ENCODE data around the gene SLAMF6.
"Not testable (repeated sequence)": the region's sequence is repeated elsewhere in the genome, so short reads cannot be mapped to it uniquely, and the experiment has no call there.

SLAMF6 gene

DNA sequence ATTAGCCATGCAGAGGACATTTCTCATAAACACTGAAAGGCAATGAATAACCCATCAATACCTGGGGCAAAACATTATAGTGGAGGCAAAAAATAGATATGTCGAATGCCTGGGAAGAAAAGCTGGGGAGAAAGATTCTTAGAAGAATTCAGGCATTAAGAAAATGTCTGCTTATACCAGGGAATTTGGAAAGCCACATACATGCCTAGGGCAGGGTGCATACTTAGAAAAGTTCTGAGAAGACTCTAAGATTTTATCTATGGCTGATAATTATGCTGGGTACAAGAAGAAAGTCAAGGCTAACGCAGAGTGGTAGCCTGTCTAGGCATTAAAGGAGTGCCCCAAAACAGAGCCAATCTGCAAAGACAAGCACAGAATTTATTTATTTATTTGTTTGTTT lies 18.4 kb downstream of the SLAMF6 start:
- DNase-seq (ENCODE audit: low spot score) = no peak

DNA sequence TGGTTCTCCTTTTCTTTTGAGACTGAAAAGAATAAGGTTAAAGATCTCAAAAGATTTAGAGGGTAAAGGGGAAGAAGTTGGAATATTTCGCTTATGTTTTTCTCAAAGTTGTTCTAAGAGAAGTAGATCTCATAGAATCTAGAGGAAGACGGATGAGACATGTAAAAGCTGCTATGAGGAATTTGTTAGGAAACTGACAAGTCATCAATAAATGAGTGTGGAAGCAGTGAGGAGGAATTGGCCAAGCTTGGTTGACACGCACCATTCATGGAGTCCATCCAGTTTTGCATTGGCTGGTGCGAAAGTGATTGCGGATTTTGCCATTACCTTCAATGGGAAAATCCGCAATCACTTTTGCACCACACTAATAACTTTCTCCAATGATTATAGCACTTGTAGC lies 20.0 kb downstream of the SLAMF6 start:
- no peak for DNase-seq (ENCODE audit: low spot score)

DNA sequence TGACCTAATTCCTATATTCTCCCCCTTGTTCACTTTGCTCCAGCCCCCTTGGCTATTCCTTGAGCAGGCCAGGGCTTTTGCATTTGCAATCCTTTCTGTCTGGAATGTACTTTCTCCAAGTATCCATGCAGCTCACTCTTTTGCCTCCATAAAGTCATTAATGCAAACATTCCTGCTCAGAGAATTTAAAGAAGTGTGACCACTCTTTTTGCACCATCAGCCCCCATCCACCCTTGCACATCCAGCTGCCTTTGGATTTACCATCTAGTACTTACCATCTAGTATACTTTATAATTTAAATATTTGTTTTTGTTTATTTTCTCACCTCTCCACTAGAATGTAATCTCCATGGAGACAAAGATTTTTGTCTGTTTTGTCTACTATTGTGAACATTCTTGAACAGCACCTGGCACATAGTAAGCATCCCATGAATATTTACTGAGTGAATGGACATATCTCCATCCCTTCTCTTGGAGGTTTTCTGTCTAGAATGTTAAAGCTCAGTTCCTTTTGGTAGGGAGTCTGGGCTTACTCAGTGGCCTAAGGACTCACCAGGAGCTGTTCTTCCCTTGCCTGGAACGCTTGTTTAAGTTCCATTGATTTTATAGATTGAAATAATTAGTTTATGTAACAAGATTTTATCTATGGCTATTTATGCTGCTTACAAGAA lies 22.6 kb downstream of the SLAMF6 start:
- DNase-seq (ENCODE audit: low spot score) = no peak

DNA sequence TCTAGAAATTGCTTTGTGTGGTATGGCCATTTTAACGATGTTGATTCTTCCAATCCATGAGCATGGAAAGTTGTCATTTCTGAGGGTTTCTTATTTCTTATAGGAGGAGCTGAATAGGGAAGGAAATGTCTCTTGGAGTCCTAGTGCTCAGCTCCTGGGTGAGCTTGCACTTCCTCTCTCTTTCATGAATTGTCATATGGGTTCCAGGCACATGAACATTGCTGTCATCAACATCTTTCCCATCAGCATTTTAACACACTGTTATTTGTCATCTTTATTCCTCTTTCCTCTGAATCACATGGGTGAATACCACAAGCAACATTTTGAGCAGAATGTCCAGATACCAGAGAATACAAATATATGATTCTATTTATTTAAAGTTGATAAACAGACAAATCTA lies 23.4 kb downstream of the SLAMF6 start:
- DNase-seq (ENCODE audit: low spot score) = no peak

DNA sequence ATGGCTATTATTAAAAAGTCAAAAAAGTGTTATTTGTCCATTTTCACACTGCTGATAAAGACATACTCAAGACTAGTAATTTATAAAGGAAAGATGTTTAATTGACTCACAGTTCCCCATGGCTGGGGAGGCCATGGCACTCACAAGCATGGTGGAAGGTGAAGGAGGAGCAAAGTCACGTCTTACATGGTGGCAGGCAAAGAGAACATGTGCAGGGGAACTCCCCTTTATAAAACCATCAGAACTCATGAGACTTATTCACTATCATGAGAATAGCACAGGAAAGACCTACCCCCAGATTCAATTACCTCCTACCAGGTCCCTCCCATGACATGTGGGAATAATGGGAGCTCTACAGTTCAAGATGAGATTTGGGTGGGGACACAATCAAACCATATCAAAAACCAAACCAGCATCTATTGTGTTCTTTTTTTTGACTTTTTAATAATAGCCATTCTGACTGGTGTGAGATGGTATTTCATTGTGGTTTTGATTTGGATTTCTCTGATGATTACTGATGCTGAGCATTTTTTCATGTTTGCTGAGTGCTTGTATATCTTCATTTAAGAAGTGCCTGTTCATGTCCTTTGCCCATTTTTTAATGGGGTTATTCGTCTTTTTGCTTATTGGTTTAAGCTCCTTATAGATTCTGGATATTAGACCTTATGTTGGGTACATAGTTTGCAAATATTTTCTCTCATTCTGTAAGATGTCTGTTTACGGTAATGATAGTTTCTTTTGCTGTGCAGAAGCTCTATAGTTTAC lies 24.6 kb downstream of the SLAMF6 start:
- not testable (repeated sequence) for DNase-seq (ENCODE audit: low spot score)

DNA sequence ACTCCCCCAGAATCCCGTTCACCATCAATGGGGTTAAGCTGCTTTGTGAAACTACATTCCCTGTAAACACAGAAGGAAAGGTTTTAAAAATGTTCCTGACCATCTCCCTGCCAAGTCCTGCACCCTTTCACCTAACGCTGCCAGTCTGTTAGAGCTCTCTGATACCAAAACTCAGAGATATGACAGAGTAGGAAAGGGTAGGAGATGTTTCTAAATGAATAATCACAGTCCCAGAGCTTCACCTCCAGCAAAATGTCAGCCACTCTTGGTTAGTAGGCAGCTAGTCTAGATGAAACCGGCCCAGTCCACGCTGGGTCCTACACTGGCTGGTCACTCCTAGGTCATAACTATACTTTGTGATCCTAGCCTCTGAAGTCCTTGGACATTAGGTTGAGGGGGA lies 26.7 kb downstream of the SLAMF6 start:
- DNase-seq (ENCODE audit: low spot score) = no peak

DNA sequence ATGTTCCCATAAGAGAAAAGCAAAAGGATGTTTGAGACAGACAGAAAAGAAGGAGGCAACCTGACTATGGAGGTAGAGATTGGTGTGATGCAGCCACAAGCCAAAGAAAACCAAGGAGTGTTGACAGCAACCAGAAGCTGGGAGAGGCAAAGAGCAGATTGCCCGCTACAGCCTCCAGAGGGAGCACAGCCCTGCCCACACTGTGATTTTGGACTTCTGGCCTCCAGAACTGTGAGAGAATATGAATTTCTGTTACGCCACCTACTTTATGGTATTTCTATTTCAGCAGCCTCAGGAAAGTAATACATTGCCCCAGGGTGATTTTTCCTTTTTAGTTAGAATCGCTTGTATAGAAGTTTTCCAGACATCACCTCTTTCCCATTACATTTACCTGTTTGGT lies 28.4 kb downstream of the SLAMF6 start:
- no peak for DNase-seq (ENCODE audit: low spot score)

DNA sequence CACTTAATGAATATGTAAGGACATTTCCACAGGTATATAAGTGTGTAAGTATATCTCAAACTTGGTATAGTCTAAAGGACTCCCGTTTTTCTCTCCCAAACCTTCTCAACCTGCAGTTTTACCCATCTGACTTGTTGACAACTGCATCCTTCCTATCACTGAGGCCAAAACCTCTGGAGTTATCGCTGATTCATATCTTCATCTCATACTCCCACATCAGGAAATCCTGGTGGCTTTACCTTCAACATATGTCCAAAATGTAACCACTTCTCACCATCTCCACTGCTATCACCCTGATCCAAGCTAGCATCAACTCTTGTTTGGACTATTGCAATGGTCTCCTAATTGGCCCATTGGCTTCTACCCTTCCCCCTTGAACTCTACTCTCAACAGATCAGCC lies 30.4 kb downstream of the SLAMF6 start:
- no peak for DNase-seq (ENCODE audit: low spot score)

DNA sequence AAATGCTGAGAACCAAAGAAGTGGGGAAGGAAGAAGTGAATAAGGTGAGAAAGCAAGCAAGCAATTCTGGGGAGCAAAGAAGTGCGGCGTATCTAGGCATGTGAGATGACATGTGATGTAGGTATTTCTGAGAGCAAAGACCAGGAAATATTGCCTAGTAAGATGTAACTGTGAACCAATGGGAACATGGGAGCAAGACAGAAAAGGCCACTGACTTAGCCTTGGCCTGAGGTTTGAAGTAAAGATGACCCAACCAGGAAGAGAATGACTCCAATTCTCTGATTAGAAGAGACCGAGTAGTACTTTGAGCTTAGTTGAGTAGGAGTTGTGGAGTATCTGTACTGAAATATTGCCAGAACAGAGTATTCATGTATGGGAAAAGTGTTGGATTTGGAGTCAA lies 31.1 kb downstream of the SLAMF6 start:
- DNase-seq (ENCODE audit: low spot score) = no peak

DNA sequence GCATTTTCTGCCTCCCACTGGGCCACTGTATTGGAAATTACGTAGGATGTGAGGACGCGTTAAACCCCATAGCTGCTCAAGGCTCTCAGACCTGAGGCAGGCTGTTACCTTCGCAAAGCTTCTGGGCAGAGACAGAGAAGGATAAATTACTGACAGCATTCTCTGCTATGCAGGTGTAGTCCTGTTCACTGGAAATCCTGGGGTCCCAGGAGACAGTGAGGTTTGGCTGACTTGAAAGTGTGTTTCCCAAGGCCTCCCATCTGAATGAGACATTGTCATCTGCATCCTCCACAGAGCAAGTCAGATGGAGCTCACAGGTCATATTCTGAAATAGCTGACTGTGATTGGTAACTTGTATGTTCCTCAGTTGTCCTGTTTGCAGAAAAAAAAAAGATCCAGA lies 32.0 kb downstream of the SLAMF6 start:
- DNase-seq (ENCODE audit: low spot score) = no peak

DNA sequence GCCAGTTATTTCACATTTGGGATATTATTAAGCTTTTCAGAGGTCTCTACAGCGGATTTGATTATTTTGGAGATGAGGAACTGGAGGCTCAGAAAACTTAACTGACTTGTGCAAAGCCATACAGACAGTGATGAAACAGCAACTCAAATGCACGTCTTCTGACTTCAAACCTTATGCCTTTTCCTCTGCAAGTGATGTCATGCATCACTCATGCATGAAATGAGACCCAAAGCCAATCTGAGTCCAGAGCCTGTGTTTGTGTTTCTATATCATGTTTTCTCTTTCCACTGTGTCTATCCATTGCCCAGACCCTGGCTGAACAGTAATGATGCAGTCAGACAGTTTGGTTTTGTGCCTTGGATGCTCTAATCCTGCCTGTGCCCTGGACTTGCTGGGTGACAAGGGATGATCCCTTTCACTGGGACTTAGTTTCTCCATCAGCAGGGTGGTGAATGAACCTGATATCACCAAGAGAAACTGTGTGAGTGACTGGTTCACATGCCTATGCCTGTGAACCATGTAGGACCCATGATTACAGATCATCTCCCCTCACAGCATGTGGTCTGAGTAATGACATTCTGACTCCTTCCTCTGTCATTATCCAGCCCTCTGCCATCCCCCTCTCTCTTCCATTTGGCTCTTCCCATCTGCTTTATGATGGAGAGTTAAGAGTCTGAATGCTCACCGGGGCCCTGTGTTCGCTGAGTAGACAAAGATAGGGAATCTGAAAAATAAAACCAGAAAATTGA lies 33.4 kb downstream of the SLAMF6 start:
- no peak for DNase-seq (ENCODE audit: low spot score)

DNA sequence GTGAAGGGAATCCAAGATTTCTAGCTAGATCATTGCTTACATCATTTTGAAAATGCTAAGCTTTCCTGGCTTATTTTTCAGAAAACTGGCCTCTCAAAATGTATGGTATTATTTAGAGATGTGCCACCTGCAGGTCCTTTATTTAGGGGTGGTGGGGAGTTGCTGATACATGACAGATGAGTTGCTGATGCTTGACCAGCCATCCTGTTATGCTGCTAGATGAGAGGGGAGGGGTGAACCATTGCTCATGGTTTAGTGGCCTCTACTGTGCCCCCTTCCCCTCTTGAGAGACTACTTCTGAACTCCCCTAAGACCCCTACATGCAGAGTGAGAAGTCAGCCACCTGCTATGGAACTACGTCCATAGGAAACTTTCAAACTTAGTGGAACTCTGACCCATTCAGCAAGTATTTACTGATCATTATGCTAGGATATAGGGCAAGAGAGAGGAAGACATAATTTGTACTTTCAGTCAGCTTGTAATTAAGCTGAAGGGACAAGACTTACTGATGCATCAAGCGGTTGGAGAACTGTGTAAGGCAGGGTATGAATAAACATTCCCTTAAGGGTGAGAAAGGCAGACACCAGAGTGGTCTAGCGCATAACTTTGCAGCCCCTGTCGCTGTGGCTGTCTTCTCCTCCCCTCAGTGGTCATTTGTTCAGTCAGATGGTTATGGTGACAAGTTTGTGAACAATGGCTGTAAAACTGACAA lies 34.6 kb downstream of the SLAMF6 start:
- no peak for DNase-seq (ENCODE audit: low spot score)

DNA sequence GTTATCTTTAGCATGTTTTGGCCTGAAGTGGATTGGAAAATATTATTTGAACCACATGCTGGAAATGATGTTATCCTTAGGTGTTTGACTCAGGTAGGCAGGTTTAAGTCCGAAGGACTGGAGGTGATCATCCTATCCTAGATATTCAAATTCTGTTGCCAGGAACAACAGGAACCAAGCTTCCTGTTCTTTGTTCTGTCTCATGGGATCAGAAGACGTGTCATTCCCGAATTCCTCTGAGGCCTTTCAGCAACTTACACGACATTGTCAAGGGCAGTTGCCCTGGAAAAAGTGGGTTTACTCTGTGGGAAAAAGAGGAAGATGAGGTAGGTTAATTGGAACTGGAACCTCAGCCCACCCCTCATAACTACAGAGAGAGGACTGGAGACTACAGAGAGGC lies 36.6 kb downstream of the SLAMF6 start:
- no peak for DNase-seq (ENCODE audit: low spot score)

DNA sequence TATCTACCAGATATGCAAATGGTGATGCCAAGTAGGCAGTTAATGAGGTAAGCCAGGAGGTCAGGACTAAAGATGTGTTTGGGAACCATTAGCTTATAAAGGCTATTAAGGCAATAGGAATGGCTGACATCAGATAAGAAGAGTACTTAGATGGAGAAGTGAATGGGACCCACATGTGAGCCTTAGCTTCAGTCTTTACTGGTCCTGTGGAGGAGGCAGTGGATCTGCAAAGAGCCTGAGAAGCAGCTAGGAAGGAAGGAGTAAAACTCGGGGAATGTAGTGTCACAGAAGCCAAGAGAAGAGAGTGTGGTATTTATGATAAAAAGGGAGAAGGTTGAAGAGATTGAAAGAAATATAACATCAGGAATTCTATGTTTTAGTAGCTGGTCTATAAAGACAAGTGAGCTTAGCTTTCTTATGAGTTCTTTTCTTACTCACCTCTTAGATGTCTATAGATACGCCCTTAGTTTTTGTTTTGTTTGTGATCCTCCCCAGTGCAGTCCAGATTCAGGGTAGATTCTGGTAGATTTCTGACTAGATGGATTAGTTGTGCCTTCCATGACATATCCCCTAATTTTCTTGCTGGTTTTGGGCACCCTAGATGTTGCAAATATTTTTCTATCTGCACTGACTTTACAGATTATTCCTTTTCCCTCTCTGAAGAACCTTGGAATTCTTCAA lies 39.4 kb downstream of the SLAMF6 start:
- peak; percentile 9 for DNase-seq (ENCODE audit: low spot score)

DNA sequence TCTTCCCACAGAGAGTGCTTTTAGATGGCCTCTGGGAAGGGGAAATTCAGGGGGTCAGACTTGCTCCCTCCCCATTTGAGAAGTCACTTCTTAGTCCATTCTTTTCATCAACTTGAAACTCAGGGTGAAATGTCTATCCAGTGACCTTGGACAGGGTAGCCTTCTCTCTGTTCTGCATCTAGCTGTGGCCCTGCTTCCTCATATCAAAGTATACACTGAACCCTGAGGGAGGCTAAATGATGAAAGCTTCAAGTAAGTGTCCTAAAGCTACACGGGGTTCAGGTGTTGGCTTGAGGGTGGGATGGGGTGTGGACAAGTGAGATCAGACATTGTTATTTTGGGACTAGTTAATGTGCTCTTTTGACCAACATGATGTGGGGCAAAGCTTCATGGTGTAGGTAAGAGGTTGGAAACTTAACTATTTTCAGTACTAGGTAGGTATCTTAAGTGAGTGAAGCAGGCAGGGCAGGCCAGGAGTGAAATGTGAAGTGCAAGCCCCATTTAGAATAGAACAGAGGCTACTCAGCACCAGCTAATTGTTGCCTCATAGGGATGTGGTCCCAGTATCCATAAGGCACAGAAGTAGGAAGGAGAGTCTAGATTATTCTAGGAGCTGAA lies 41.0 kb downstream of the SLAMF6 start:
- DNase-seq (ENCODE audit: low spot score) = no peak

DNA sequence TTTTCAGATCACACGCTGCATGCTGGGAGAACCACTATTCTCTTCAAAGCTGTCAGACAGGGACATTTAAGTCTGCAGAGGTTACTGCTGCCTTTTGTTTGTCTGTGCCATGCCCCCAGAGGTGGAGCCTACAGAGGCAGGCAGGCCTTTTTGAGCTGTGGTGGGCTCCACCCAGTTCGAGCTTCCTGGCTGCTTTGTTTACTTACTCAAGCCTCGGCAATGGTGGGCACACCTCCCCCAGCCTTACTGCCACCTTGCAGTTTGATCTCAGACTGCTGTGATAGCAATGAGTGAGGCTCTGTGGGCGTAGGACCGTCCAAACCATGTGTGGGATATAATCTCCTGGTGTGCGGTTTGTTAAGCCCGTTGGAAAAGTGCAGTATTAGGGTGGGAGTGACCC lies 42.3 kb downstream of the SLAMF6 start:
- DNase-seq (ENCODE audit: low spot score) = peak; percentile 44

DNA sequence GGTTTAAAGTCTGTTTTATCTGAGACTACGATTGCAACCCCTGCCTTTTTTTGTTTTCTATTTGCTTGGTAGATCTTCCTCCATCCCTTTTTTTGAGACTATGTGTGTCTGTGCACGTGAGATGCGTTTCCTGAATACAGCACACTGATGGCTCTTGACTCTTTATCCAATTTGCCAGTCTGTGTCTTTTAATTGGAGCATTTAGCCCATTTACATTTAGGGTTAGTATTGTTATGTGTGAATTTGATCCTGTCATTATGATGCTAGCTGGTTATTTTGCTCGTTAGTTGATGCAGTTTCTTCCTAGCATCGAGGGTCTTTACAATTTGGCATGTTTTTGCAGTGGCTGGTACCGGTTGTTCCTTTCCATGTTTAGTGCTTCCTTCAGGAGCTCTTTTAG lies 44.0 kb downstream of the SLAMF6 start:
- not testable (repeated sequence) for DNase-seq (ENCODE audit: low spot score)

DNA sequence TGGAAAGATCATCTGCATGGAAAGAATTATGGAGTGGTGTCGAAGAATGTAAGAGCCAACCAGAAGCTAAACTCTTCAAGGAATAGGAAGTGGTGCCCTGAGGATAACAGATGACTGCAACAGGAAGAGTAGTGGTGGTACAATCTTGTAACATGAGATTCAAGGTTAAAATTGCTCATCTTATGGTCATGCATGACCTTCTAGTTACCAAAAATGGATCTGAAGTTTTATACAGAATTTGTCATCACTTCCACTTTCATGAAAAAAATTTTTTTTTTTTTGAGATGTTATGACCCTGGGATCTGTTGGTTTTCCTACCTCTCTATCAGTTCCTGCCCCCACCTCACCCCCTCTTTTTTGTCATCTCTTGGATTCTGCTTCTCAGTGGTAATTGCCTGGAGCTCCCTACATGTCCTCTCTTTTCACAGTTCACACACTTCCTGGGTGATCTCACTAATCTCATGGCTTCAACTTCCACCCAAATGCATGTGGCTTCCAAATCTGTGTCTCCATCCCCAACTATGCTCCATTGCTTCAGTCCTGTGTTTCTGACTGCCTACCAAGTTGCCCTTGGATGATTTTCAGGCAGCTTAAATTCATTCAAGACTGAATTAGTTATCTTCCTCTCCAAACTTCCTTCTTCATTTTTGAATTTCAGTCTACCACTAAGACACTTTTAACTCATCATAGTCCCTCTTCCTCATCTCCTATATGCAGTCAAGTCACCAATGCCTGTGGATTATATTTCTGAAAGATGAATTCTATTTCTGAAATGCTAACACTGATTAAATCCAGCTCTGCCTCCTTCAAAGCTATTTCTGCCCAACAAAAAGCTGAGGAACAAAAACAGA lies 48.4 kb downstream of the SLAMF6 start:
- DNase-seq (ENCODE audit: low spot score) = no peak

DNA sequence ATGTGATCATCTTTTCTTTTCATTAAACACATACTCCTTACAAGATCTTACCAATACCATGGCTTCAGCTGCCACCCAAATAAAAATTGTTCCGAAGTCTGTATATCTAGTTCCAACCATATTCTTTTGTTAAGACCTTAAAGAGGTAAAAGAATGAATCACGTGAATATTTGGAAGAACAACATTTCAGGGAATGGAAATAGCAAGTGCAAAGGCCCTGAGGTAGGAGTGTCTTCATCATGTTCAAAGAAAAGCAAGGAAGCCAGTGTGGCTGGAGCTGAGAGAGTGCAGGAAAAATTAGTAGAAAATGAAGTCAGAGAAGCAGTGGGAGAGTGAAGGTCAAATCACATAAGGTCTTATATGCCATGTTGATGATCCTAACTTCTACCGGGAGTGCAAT lies 50.9 kb downstream of the SLAMF6 start:
- no peak for DNase-seq (ENCODE audit: low spot score)

DNA sequence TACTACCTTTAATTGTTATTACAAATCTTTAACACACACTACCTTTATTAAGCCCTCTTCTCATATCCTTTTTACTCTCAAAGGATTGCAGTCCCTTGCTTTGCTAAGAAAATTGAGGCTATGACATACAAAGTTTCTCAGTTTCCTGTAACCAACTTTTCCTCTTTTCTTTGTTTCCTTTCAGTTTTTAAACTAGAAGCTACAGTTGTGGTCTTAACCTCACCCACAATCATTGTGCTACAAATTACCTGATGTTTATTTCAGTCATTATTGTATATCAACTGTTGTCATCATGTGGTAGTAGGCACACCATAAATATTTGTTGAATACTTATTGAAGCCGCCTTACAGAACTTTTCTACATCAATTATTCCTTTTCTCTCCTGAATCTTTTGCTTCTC lies 51.8 kb downstream of the SLAMF6 start:
- DNase-seq (ENCODE audit: low spot score) = peak; percentile 21

DNA sequence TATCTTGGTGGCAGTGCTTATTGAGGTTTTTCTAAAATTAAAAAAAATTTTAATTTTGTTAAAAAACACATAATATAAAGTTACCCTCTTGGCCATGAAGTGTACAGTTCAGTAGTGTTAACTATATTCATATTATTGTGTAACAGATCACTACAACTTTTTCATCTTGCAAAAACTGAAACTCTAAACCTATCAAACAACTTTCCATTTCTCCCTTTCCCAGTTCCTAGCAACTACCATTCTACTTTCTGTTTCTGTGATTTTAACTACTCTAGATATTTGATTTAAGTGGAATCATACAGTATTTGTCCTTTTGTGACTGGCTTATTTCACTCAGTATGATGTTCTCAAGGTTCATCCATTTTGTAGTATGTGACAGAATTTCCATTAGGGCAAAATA lies 55.5 kb downstream of the SLAMF6 start:
- DNase-seq (ENCODE audit: low spot score) = no peak
